Measurements from ENCODE around the gene KLHL36.
A peak's percentile ranks its signal among the peaks of the same experiment; 100 is the strongest.
"Not testable (repeated sequence)": the region's sequence is repeated elsewhere in the genome, so short reads cannot be mapped to it uniquely, and the experiment has no call there.

Gene KLHL36

DNA sequence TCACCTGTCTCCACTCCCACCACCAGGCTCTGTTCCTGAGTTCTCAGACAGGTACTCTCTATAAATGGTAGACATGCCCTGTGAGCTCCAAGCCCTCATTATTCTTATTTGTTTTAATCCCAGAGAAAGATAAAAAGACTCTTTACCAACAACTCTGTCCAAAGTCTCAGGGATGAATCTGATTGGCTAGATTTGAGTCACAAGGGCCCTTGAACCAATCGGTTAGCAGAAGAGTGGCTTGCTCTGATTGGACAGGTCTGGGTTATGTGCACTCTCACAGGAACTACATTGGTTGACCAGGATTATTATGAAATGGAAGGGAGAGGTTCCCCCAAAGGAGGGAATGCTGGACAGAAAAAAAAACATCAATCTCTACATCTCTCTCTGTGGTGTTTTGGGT lies 37.9 kb upstream of the KLHL36 start:
- no peak for DNase-seq (ENCODE audit: insufficient read length, low spot score)
- TF ChIP-seq POLR2A (IDR thresholded peaks at IDR 0.05; ENCODE audit: low read depth, low read length): no peak

GRCh38 chr16:84611041-84611440 lies 37.3 kb upstream of the KLHL36 start:
- FAIRE-seq (no peak), DNase-seq (ENCODE audit: insufficient read length, low spot score) (no peak)
- TF ChIP-seq POLR2A (IDR thresholded peaks at IDR 0.05; ENCODE audit: low read depth, low read length): no peak

More for the DNA sequence above, 37.9 kb upstream of the KLHL36 start:
- no peak for FAIRE-seq

GRCh38 chr16:84612686-84613085 lies 35.6 kb upstream of the KLHL36 start:
- FAIRE-seq: no peak
- no peak for TF ChIP-seq POLR2A (IDR thresholded peaks at IDR 0.05; ENCODE audit: low read depth, low read length)

GRCh38 chr16:84613408-84614072 lies 34.8 kb upstream of the KLHL36 start:
- no peak for TF ChIP-seq POLR2A (IDR thresholded peaks at IDR 0.05; ENCODE audit: low read depth, low read length)
- DNase-seq (ENCODE audit: insufficient read length, low spot score) (no peak), FAIRE-seq (no peak)

More at GRCh38 chr16:84612686-84613085, 35.6 kb upstream of the KLHL36 start:
- DNase-seq (ENCODE audit: insufficient read length, low spot score): no peak

GRCh38 chr16:84614073-84614459 lies 34.2 kb upstream of the KLHL36 start:
- no peak for DNase-seq (ENCODE audit: insufficient read length, low spot score)
- no peak for TF ChIP-seq POLR2A (IDR thresholded peaks at IDR 0.05; ENCODE audit: low read depth, low read length)

GRCh38 chr16:84614623-84614967 lies 33.7 kb upstream of the KLHL36 start:
- TF ChIP-seq POLR2A (IDR thresholded peaks at IDR 0.05; ENCODE audit: low read depth, low read length): no peak
- FAIRE-seq (no peak), DNase-seq (ENCODE audit: insufficient read length, low spot score) (no peak)

More at GRCh38 chr16:84614073-84614459, 34.2 kb upstream of the KLHL36 start:
- no peak for FAIRE-seq

GRCh38 chr16:84614968-84615813 lies 33.1 kb upstream of the KLHL36 start:
- FAIRE-seq: no peak
- no peak for DNase-seq (ENCODE audit: insufficient read length, low spot score)
- no peak for TF ChIP-seq POLR2A (IDR thresholded peaks at IDR 0.05; ENCODE audit: low read depth, low read length)

DNA sequence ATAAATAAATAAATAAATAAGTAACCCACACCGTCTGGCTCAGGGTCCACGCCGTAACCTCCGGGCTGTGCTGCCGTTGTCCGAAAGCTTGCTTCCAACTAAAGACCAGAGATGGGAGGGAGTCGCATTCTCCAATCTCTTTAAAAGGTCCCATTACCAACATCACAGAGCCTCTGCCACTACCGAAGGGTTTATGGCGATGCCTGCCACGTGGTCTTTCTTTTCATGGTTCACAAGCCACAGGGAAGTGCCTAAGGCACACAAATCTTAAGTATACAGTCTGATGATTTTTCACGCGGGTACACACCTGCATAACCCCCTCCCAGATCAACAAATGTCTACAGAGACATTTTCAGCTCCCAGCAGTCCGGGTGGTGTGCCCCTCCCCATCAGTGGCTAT lies 31.8 kb upstream of the KLHL36 start:
- FAIRE-seq: no peak

GRCh38 chr16:84617041-84617790 lies 31.1 kb upstream of the KLHL36 start:
- TF ChIP-seq POLR2A (IDR thresholded peaks at IDR 0.05; ENCODE audit: low read depth, low read length): no peak
- DNase-seq (ENCODE audit: insufficient read length, low spot score): no peak
- FAIRE-seq: no peak

More for the DNA sequence above, 31.8 kb upstream of the KLHL36 start:
- TF ChIP-seq POLR2A (IDR thresholded peaks at IDR 0.05; ENCODE audit: low read depth, low read length): no peak
- no peak for DNase-seq (ENCODE audit: insufficient read length, low spot score)

GRCh38 chr16:84617791-84618580 lies 30.3 kb upstream of the KLHL36 start, which contains the start of gene COTL1:
Gene COTL1, minus strand, starts transcription at chr16:84618078. Its CDS starts 164 bp downstream, at chr16:84617914.
- peak; percentile 87 for DNase-seq (ENCODE audit: insufficient read length, low spot score)
- peak; percentile 99 for TF ChIP-seq POLR2A (IDR thresholded peaks at IDR 0.05; ENCODE audit: low read depth, low read length)
- no peak for FAIRE-seq

- TF ChIP-seq POLR2A (IDR thresholded peaks at IDR 0.05; ENCODE audit: low read depth, low read length): 0 out of 2 replicates have a peak, but pooled peaks have one; percentile 8
- DNase-seq (ENCODE audit: insufficient read length, low spot score): peak; percentile 71
- peak; percentile 87 for FAIRE-seq
Observed at GRCh38 chr16:84618581-84619460, 29.5 kb upstream of the KLHL36 start.

GRCh38 chr16:84620913-84621312 lies 27.4 kb upstream of the KLHL36 start:
- not testable (repeated sequence) for FAIRE-seq; DNase-seq (ENCODE audit: insufficient read length, low spot score)
